K562 (cell line): ENCODE results near the gene ZNF816.

Experiments
- CAMTA2 ChIP-seq: fragments of 250-450 bp; sonication (Bioruptor Pico); conservative IDR thresholded peaks from 2 replicates; pipeline ENCODE4 v1.5.1; 2022
- COPS2 ChIP-seq: fragments of 450-650 bp; conservative IDR thresholded peaks from 2 replicates; pipeline ENCODE4 v1.6.1; 2016; ENCODE audit warnings: mild to moderate bottlenecking, moderate library complexity
- EP300 ChIP-seq: IDR thresholded peaks from 2 replicates; pipeline ENCODE4 v1.6.1; 2012; ENCODE audit warnings: low read length, improper control_type of control experiment
- JUNB ChIP-seq: fragments of 450-650 bp; formaldehyde crosslinking; conservative IDR thresholded peaks from 2 replicates; pipeline ENCODE4 v1.4.0; 2020; ENCODE audit warnings: mild to moderate bottlenecking
- MAFK ChIP-seq: IDR thresholded peaks from 2 replicates; pipeline ENCODE4 v1.6.1; 2011; ENCODE audit warnings: low read length, improper control_type of control experiment
- NRF1 ChIP-seq, 2 experiments: fragments of 450-650 bp; IDR thresholded peaks in 1 of 2; conservative IDR thresholded peaks in 1 of 2; 2 replicates each; pipeline ENCODE4 v1.6.1; 2014; ENCODE audit warnings: mild to moderate bottlenecking in 2 of 2
- PHF20 ChIP-seq: fragments of 450-650 bp; IDR thresholded peaks from 2 replicates; pipeline ENCODE4 v1.6.1; 2018; ENCODE audit not compliant: partially characterized antibody
- ZNF644 ChIP-seq: fragments of 200-800 bp; sonication (Bioruptor generic); IDR thresholded peaks from 2 replicates; pipeline ENCODE4 v1.6.1; 2016; ENCODE audit warnings: low read depth, missing genetic modification characterization, missing compliant biosample characterization
- ZZZ3 ChIP-seq: fragments of 450-650 bp; IDR thresholded peaks from 2 replicates; pipeline ENCODE4 v1.6.1; 2016; ENCODE audit warnings: antibody characterized with exemption, mild to moderate bottlenecking, moderate library complexity
- TF ChIP-seq, protein P1 (sequence below), 3 experiments: IDR thresholded peaks in 2 of 3; conservative IDR thresholded peaks in 1 of 3; 2 replicates each; pipeline ENCODE4 v1.5.1; 2011 to 2012; ENCODE audit warnings: low read length in 3 of 3, mild to moderate bottlenecking in 3 of 3, control low read depth in 2 of 3, improper control_type of control experiment in 1 of 3, inconsistent platforms in 1 of 3, low read depth in 1 of 3, mixed read lengths in 1 of 3, moderate library complexity in 1 of 3; ENCODE audit not compliant: insufficient read depth in 2 of 3
- TF ChIP-seq, protein P2 (sequence below): sonication (generic); formaldehyde crosslinking; IDR thresholded peaks from 2 replicates; pipeline ENCODE4 v1.8.1; 2023; ENCODE audit warnings: missing genetic modification reagents, mild to moderate bottlenecking, borderline replicate concordance

DNA sequence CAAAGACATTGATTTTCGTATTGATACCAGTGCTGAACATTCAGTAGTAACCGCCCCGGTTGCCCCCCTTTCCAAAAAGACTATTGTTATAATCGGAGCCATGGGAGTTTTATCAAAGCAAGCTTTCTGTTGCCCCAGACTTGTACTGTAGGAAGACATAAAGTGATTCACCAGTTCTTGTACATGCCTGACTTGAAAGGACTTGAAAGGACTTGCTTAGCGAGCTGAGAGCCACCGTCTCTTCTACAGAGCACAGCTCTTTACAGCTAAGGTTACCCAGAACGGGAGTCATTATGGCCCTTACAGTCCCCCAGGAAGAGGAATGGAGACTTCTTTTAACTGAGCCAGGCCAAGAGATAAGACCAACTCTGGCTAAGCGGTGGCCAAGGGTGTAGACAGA is 5.1 kb downstream of the ZNF816 start:
- TF ChIP-seq JUNB (no peak), ZZZ3 (no peak), ZNF644 (no peak), NRF1 (conservative IDR thresholded peaks at IDR 0.05 in 1 of 2, IDR thresholded peaks at IDR 0.05 in 1 of 2) (no peak), CAMTA2 (CRISPR knock-in tag) (no peak), EP300 (no peak), MAFK (no peak), PHF20 (no peak), COPS2 (no peak)
- TF ChIP-seq, protein P1, sequence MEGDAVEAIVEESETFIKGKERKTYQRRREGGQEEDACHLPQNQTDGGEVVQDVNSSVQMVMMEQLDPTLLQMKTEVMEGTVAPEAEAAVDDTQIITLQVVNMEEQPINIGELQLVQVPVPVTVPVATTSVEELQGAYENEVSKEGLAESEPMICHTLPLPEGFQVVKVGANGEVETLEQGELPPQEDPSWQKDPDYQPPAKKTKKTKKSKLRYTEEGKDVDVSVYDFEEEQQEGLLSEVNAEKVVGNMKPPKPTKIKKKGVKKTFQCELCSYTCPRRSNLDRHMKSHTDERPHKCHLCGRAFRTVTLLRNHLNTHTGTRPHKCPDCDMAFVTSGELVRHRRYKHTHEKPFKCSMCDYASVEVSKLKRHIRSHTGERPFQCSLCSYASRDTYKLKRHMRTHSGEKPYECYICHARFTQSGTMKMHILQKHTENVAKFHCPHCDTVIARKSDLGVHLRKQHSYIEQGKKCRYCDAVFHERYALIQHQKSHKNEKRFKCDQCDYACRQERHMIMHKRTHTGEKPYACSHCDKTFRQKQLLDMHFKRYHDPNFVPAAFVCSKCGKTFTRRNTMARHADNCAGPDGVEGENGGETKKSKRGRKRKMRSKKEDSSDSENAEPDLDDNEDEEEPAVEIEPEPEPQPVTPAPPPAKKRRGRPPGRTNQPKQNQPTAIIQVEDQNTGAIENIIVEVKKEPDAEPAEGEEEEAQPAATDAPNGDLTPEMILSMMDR (IDR thresholded peaks at IDR 0.05 in 2 of 3, conservative IDR thresholded peaks at IDR 0.05 in 1 of 3; ENCODE audit: insufficient read depth in 2 of 3, low read depth in 1 of 3, low read length in 3 of 3), result no peak
- TF ChIP-seq, protein P2, sequence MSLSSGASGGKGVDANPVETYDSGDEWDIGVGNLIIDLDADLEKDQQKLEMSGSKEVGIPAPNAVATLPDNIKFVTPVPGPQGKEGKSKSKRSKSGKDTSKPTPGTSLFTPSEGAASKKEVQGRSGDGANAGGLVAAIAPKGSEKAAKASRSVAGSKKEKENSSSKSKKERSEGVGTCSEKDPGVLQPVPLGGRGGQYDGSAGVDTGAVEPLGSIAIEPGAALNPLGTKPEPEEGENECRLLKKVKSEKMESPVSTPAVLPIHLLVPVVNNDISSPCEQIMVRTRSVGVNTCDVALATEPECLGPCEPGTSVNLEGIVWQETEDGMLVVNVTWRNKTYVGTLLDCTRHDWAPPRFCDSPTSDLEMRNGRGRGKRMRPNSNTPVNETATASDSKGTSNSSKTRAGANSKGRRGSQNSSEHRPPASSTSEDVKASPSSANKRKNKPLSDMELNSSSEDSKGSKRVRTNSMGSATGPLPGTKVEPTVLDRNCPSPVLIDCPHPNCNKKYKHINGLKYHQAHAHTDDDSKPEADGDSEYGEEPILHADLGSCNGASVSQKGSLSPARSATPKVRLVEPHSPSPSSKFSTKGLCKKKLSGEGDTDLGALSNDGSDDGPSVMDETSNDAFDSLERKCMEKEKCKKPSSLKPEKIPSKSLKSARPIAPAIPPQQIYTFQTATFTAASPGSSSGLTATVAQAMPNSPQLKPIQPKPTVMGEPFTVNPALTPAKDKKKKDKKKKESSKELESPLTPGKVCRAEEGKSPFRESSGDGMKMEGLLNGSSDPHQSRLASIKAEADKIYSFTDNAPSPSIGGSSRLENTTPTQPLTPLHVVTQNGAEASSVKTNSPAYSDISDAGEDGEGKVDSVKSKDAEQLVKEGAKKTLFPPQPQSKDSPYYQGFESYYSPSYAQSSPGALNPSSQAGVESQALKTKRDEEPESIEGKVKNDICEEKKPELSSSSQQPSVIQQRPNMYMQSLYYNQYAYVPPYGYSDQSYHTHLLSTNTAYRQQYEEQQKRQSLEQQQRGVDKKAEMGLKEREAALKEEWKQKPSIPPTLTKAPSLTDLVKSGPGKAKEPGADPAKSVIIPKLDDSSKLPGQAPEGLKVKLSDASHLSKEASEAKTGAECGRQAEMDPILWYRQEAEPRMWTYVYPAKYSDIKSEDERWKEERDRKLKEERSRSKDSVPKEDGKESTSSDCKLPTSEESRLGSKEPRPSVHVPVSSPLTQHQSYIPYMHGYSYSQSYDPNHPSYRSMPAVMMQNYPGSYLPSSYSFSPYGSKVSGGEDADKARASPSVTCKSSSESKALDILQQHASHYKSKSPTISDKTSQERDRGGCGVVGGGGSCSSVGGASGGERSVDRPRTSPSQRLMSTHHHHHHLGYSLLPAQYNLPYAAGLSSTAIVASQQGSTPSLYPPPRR, result no peak
